Loucy (cell line): ENCODE data around the gene CAMTA1.

Experiments
- H2AFZ ChIP-seq: fragments of 200-600 bp; sonication (generic); 2 replicates; pipeline ENCODE4 v1.6.0; 2016; ENCODE audit warnings: antibody characterized with exemption, mild to moderate bottlenecking, low read length, moderate library complexity
- H3F3A ChIP-seq: fragments of 200-600 bp; 2 replicates; pipeline ENCODE4 v1.6.0; 2016; ENCODE audit warnings: antibody characterized with exemption, low read depth, mild to moderate bottlenecking
- H3K27me3 ChIP-seq: fragments of 200-600 bp; sonication (generic); 2 replicates; pipeline ENCODE4 v1.6.1; 2014; ENCODE audit warnings: low read length, mild to moderate bottlenecking; ENCODE audit not compliant: insufficient read depth, poor library complexity, severe bottlenecking
- H3K36me3 ChIP-seq: fragments of 200-600 bp; sonication (generic); 2 replicates; pipeline ENCODE4 v1.6.1; 2016; ENCODE audit warnings: low read length; ENCODE audit not compliant: insufficient read depth
- H3K4me1 ChIP-seq: fragments of 200-600 bp; sonication (generic); 2 replicates; pipeline ENCODE4 v1.5.1; 2014; ENCODE audit warnings: low read length, mild to moderate bottlenecking; ENCODE audit not compliant: insufficient read depth, poor library complexity, severe bottlenecking
- H3K4me2 ChIP-seq: fragments of 200-600 bp; sonication (generic); 2 replicates; pipeline ENCODE4 v1.6.0; 2014; ENCODE audit warnings: antibody characterized with exemption, low read length, low read depth, mild to moderate bottlenecking; ENCODE audit not compliant: poor library complexity, severe bottlenecking
- H3K4me3 ChIP-seq: fragments of 200-600 bp; sonication (generic); 2 replicates; pipeline ENCODE4 v1.5.1; 2014; ENCODE audit warnings: low read length, mild to moderate bottlenecking, mixed read lengths; ENCODE audit not compliant: poor library complexity, severe bottlenecking
- H3K79me2 ChIP-seq: fragments of 200-600 bp; sonication (generic); 2 replicates; pipeline ENCODE4 v1.6.1; 2014; ENCODE audit warnings: low read length; ENCODE audit not compliant: insufficient read depth
- H3K9ac ChIP-seq: fragments of 200-600 bp; sonication (generic); 2 replicates; pipeline ENCODE4 v1.6.0; 2014; ENCODE audit warnings: mild to moderate bottlenecking, low read depth, low read length, moderate library complexity; ENCODE audit not compliant: poor library complexity, severe bottlenecking
- H3K9me2 ChIP-seq: fragments of 200-600 bp; sonication (generic); replicated peaks from 2 replicates; pipeline ENCODE4 v1.6.1; 2016; ENCODE audit warnings: low read depth, low read length, mixed read lengths
- H3K9me3 ChIP-seq: fragments of 200-600 bp; sonication (generic); 2 replicates; pipeline ENCODE4 v1.6.1; 2014; ENCODE audit warnings: mild to moderate bottlenecking, antibody characterized with exemption, low read length, low read depth; ENCODE audit not compliant: insufficient read depth
- H4K20me1 ChIP-seq: fragments of 200-600 bp; sonication (generic); 2 replicates; pipeline ENCODE4 v1.6.0; 2014; ENCODE audit warnings: antibody characterized with exemption, low read length, mild to moderate bottlenecking; ENCODE audit not compliant: insufficient read depth, poor library complexity, severe bottlenecking
- EZH2phosphoT487 ChIP-seq: fragments of 200-600 bp; IDR thresholded peaks from 2 replicates; pipeline ENCODE4 v1.6.1; 2018; ENCODE audit warnings: antibody characterized with exemption, mild to moderate bottlenecking, moderate library complexity, borderline replicate concordance
- TF ChIP-seq, protein P1 (sequence below): fragments of 200-600 bp; sonication (generic); conservative IDR thresholded peaks from 2 replicates; pipeline ENCODE4 v1.5.1; 2014; ENCODE audit warnings: mild to moderate bottlenecking, antibody characterized with exemption, low read length

The CAMTA1 gene

DNA sequence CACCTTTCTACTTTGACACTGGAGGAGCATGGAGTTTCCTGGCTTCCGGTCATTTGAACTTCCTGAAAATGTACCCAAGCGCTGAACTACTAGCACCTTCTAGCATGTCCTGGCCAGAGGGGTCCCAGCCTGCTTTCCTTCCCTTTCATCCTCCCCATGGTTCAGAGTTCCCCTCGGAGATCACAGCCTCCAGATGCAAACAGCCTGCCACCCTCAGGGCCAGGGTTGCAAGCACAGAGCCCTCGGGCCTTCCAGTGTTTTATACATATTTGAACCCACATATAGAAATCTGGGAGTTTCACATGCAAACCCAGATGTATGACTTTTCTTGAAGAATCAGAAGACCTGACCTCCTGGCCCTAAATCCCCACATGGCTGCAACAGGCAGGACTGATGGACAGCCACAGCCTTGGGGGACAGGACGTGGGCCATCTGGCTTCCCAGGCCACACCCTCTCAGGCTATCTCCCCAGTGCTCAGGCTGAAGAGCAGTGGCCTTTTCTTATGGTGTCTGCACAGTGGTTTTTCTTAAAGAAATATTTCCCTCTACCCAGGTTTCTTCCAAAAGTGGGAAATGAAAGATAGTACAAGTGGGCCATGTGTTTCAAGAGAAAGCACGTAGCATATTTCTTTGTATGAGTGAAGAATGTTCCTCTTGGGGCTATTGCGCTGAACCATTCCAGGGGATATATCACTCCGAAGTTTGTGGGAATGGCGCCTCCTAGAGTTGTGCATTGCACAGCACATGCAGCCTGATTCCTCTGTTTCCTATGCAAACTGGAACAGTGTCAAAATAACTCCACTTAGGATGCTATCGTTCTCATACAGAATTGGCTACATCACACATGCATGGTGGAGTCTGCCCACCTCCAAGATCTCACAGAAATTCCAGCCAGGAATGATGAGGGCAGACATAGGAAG, 753.9 kb downstream of the CAMTA1 start:
- Histone ChIP-seq H3K9me3 (no peaks in the 10 kb centered on the region), H3K79me2 (no peaks in the 10 kb centered on the region), H3K9me2 (no peaks in the 10 kb centered on the region), H3K4me2 (no peak overlapping the region), H3K4me3 (no peak overlapping the region), H2AFZ (no peak overlapping the region), H3K4me1 (no peaks in the 10 kb centered on the region), H3K27me3 (no peaks in the 10 kb centered on the region), H3K9ac (no peak overlapping the region), H3K36me3 (no peaks in the 10 kb centered on the region), H3F3A (no peaks in the 10 kb centered on the region), H4K20me1 (no peaks in the 10 kb centered on the region)
- TF ChIP-seq, protein P1, sequence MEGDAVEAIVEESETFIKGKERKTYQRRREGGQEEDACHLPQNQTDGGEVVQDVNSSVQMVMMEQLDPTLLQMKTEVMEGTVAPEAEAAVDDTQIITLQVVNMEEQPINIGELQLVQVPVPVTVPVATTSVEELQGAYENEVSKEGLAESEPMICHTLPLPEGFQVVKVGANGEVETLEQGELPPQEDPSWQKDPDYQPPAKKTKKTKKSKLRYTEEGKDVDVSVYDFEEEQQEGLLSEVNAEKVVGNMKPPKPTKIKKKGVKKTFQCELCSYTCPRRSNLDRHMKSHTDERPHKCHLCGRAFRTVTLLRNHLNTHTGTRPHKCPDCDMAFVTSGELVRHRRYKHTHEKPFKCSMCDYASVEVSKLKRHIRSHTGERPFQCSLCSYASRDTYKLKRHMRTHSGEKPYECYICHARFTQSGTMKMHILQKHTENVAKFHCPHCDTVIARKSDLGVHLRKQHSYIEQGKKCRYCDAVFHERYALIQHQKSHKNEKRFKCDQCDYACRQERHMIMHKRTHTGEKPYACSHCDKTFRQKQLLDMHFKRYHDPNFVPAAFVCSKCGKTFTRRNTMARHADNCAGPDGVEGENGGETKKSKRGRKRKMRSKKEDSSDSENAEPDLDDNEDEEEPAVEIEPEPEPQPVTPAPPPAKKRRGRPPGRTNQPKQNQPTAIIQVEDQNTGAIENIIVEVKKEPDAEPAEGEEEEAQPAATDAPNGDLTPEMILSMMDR = no peak
- TF ChIP-seq EZH2phosphoT487 = no peak

DNA sequence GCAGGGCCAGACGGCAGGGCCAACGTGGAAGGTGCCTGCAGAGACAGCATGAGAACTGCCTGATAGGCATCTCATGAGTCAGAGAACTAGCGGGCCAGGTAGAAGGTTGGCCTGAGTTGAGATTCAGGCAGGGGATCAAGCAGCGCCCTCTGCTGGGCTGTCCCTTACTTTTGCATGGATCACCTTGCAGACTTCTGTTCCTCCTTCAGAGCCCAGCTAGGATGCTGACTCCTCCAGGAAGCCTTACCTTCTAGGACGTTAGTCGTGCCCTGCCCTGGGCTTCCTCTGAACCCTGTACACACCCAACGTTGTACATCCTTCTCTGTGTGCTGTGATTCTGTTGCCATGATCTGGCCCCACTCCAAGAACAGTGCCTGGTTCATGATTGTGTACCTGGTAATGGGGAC, 754.5 kb downstream of the CAMTA1 start:
- H3K27me3 ChIP-seq = no peaks in the 10 kb centered on the region
- no peaks in the 10 kb centered on the region for H3K4me1 ChIP-seq
- no peak for TF ChIP-seq EZH2phosphoT487
- TF ChIP-seq, protein P1 = peak; percentile 67
- H3F3A ChIP-seq = no peaks in the 10 kb centered on the region
- no peak overlapping the region for H3K9ac ChIP-seq
- H2AFZ ChIP-seq = no peak overlapping the region
- H3K79me2 ChIP-seq = no peaks in the 10 kb centered on the region
- H3K4me2 ChIP-seq = no peak overlapping the region
- H3K4me3 ChIP-seq = no peak overlapping the region
- H3K9me3 ChIP-seq = no peaks in the 10 kb centered on the region
- no peaks in the 10 kb centered on the region for H4K20me1 ChIP-seq
- no peaks in the 10 kb centered on the region for H3K36me3 ChIP-seq
- no peaks in the 10 kb centered on the region for H3K9me2 ChIP-seq

DNA sequence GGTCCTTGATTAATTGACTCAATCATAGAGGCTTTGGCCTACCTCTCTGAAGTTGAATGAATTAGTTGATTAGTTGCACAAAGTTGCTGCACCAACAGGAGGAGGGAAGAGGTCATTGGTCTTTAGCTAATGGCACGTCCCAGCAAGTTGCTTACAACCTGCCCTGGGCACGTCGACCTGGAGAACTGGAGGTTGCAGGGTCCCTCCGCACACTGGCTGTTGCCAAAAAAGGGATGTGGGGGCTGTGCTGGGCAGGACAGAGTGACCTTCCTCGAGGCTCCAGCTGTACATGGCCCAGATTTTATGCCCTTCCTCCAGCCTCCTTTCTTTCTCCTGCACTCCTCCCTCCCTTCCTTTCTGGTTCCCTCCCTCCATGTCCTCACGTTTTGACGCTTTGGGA, 755.6 kb downstream of the CAMTA1 start:
- Histone ChIP-seq H3K27me3 (no peaks in the 10 kb centered on the region), H3K4me2 (no peak overlapping the region), H3K4me3 (no peak overlapping the region), H3K9me3 (no peaks in the 10 kb centered on the region), H4K20me1 (no peaks in the 10 kb centered on the region), H3K9me2 (no peaks in the 10 kb centered on the region), H3K9ac (no peak overlapping the region), H3K79me2 (no peaks in the 10 kb centered on the region), H2AFZ (no peak overlapping the region), H3F3A (no peaks in the 10 kb centered on the region), H3K36me3 (no peaks in the 10 kb centered on the region), H3K4me1 (no peaks in the 10 kb centered on the region)
- no peak for TF ChIP-seq EZH2phosphoT487
- TF ChIP-seq, protein P1 = no peak
